Activated CD4-positive, alpha-beta T cell treated with anti-CD3 and anti-CD28 coated beads, Interleukin-2, amount 50 U/mL, for 4 hours (primary cell): Measurements from ENCODE around the gene PPM1H.

Experiments used
- DNase-seq, 2 experiments: peaks; one replicate each; pipeline ENCODE4 v3.0.0-alpha.2; 2020

PPM1H gene

GRCh38 chr12:62866451-62867082, 68.4 kb downstream of the PPM1H start:
- DNase-seq, result no peak

GRCh38 chr12:62865937-62866336, 69.0 kb downstream of the PPM1H start:
- no peak for DNase-seq

GRCh38 chr12:62865065-62865464, 69.9 kb downstream of the PPM1H start:
- no peak for DNase-seq

GRCh38 chr12:62862259-62862881, 72.6 kb downstream of the PPM1H start:
- DNase-seq, result no peak

GRCh38 chr12:62861586-62861985, 73.4 kb downstream of the PPM1H start:
- no peak for DNase-seq

GRCh38 chr12:62860501-62861411, 74.2 kb downstream of the PPM1H start:
- no peak for DNase-seq

- DNase-seq, result no peak
These were observed 74.9 kb downstream of the PPM1H start for GRCh38 chr12:62860020-62860419.

GRCh38 chr12:62859321-62859737, 75.6 kb downstream of the PPM1H start:
- no peak for DNase-seq

GRCh38 chr12:62856454-62856853, 78.5 kb downstream of the PPM1H start:
- no peak for DNase-seq

GRCh38 chr12:62854024-62854423, 80.9 kb downstream of the PPM1H start:
- no peak for DNase-seq

GRCh38 chr12:62849398-62849797, 85.6 kb downstream of the PPM1H start:
- no peak for DNase-seq

GRCh38 chr12:62848418-62848817, 86.5 kb downstream of the PPM1H start:
- DNase-seq, result no peak

- DNase-seq, result no peak
These were observed 87.2 kb downstream of the PPM1H start for GRCh38 chr12:62847709-62848108.

- no peak for DNase-seq
These were observed 88.5 kb downstream of the PPM1H start for GRCh38 chr12:62846491-62846890.

GRCh38 chr12:62844915-62845314, 90.0 kb downstream of the PPM1H start:
- no peak for DNase-seq

GRCh38 chr12:62843716-62844115, 91.2 kb downstream of the PPM1H start:
- no peak for DNase-seq

- DNase-seq, result no peak
These were observed 93.1 kb downstream of the PPM1H start for GRCh38 chr12:62841846-62842245.

- DNase-seq, result no peak
These were observed 94.1 kb downstream of the PPM1H start for GRCh38 chr12:62840806-62841205.

- DNase-seq, result no peak
These were observed 94.9 kb downstream of the PPM1H start for GRCh38 chr12:62839869-62840660.

GRCh38 chr12:62834971-62835547, 99.9 kb downstream of the PPM1H start:
- DNase-seq, result no peak

GRCh38 chr12:62834406-62834805, 100.5 kb downstream of the PPM1H start:
- no peak for DNase-seq

GRCh38 chr12:62833634-62834033, 101.3 kb downstream of the PPM1H start:
- no peak for DNase-seq

- DNase-seq, result no peak
These were observed 102.4 kb downstream of the PPM1H start for GRCh38 chr12:62832558-62832957.
